CD14-positive monocyte (primary cell): ENCODE results near the gene TPSG1. TPM values are rescaled to one million over a fixed set of nuclear protein-coding genes. Genes with fewer than 3 reads are reported as not detected.

Experiments
- DNase-seq, 3 donors: peaks; one replicate each; pipeline ENCODE4 v3.0.0-alpha.2; 2011 to 2022
- H2AFZ ChIP-seq: 2 replicates; pipeline ENCODE4 v1.6.0; 2012; ENCODE audit warnings: mild to moderate bottlenecking, low read depth, low read length, inconsistent platforms; ENCODE audit not compliant: insufficient read depth, poor library complexity, severe bottlenecking
- H3K27ac ChIP-seq, 2 donors: 1 replicate in 1 of 2; 2 replicates in 1 of 2; pipeline ENCODE4 v1.5.1; 2012 to 2013; ENCODE audit warnings: low read length in 2 of 2, control low read depth in 1 of 2, inconsistent platforms in 1 of 2, low read depth in 1 of 2, mild to moderate bottlenecking in 1 of 2
- H3K27me3 ChIP-seq, 2 donors: one replicate each; pipeline versions ENCODE4 v1.6.0 to v1.6.1; 2011 to 2013; ENCODE audit warnings: low read length in 2 of 2; ENCODE audit not compliant: control insufficient read depth in 2 of 2, insufficient read depth in 2 of 2
- H3K36me3 ChIP-seq, 2 donors: replicated peaks in 1 of 2; 1 replicate in 1 of 2; 2 replicates in 1 of 2; pipeline versions ENCODE4 v1.5.1 to v1.6.1; 2012 to 2013; ENCODE audit warnings: low read length in 2 of 2, control low read depth in 1 of 2, inconsistent platforms in 1 of 2, mild to moderate bottlenecking in 1 of 2; ENCODE audit not compliant: insufficient read depth in 2 of 2, control insufficient read depth in 1 of 2
- H3K4me1 ChIP-seq, 2 donors: 1 replicate in 1 of 2; 2 replicates in 1 of 2; pipeline versions ENCODE4 v1.5.1 to v1.6.1; 2012 to 2013; ENCODE audit warnings: low read length in 2 of 2, control low read depth in 1 of 2, inconsistent platforms in 1 of 2, mild to moderate bottlenecking in 1 of 2, moderate library complexity in 1 of 2; ENCODE audit not compliant: insufficient read depth in 2 of 2, control insufficient read depth in 1 of 2
- H3K4me2 ChIP-seq: replicated peaks from 2 replicates; pipeline ENCODE3; 2012; ENCODE audit warnings: low read length, moderate library complexity, mild to moderate bottlenecking; ENCODE audit not compliant: poor library complexity, severe bottlenecking; ENCODE audit errors: extremely low read depth
- H3K4me3 ChIP-seq, 3 experiments: fragments of 200-600 bp in 1 of 3; sonication (generic) in 1 of 3; replicated peaks in 1 of 3; 1 replicate in 2 of 3; 2 replicates in 1 of 3; pipeline ENCODE4 v1.5.1; 2011 to 2013; ENCODE audit warnings: low read length in 3 of 3, mild to moderate bottlenecking in 3 of 3, control low read depth in 2 of 3, low read depth in 2 of 3, inconsistent platforms in 1 of 3, moderate library complexity in 1 of 3
- H3K79me2 ChIP-seq: 2 replicates; pipeline ENCODE4 v1.6.0; 2012; ENCODE audit warnings: mild to moderate bottlenecking, control low read depth, inconsistent platforms, low read length, moderate library complexity; ENCODE audit not compliant: insufficient read depth
- H3K9ac ChIP-seq: 2 replicates; pipeline ENCODE4 v1.6.0; 2017; ENCODE audit warnings: low read length, mild to moderate bottlenecking; ENCODE audit not compliant: insufficient read depth, poor library complexity, severe bottlenecking
- H3K9me3 ChIP-seq, 2 donors: replicated peaks in 1 of 2; 1 replicate in 1 of 2; 2 replicates in 1 of 2; pipeline versions ENCODE4 v1.5.1 to v1.6.1; 2012 to 2013; ENCODE audit warnings: low read length in 2 of 2, control low read depth in 1 of 2; ENCODE audit not compliant: control insufficient read depth in 1 of 2, insufficient read depth in 1 of 2
- H4K20me1 ChIP-seq: 2 replicates; pipeline ENCODE4 v1.6.0; 2012; ENCODE audit warnings: mild to moderate bottlenecking, low read length, control low read depth, moderate library complexity; ENCODE audit not compliant: insufficient read depth
- H3K27ac Mint-ChIP-seq, 7 donors: one replicate each; pipeline ENCODE4 v1.8.0; 2020; ENCODE audit warnings: mild to moderate bottlenecking in 7 of 7, mixed read lengths in 7 of 7, moderate library complexity in 6 of 7, inconsistent platforms in 2 of 7
- H3K27me3 Mint-ChIP-seq, 3 donors: one replicate each; pipeline ENCODE4 v1.8.0; 2021 to 2022; ENCODE audit warnings: low read depth in 3 of 3, mild to moderate bottlenecking in 3 of 3, mixed read lengths in 3 of 3, moderate library complexity in 3 of 3, inconsistent platforms in 1 of 3
- H3K36me3 Mint-ChIP-seq, 2 donors: one replicate each; pipeline ENCODE4 v1.8.0; 2020; ENCODE audit warnings: mixed read lengths in 2 of 2, inconsistent platforms in 1 of 2, mild to moderate bottlenecking in 1 of 2
- H3K4me1 Mint-ChIP-seq: one replicate; pipeline ENCODE4 v1.8.0; 2020; ENCODE audit warnings: mild to moderate bottlenecking, mixed read lengths
- H3K4me3 Mint-ChIP-seq, 2 donors: one replicate each; pipeline ENCODE4 v1.8.0; 2020; ENCODE audit warnings: mild to moderate bottlenecking in 2 of 2, mixed read lengths in 2 of 2, moderate library complexity in 1 of 2
- H3K9me3 Mint-ChIP-seq, 7 donors: one replicate each; pipeline ENCODE4 v1.8.0; 2020 to 2022; ENCODE audit warnings: mixed read lengths in 7 of 7, mild to moderate bottlenecking in 6 of 7, moderate library complexity in 6 of 7, inconsistent platforms in 2 of 7
- WGBS: methylation state at CpG from one replicate; pipeline ENCODE4 v1.1.5; 2013; ENCODE audit warnings: missing lambda C conversion rate; ENCODE audit not compliant: insufficient coverage; 5-methylcytosine and 5-hydroxymethylcytosine counted together
- intact Hi-C, 2 donors: fragments of 100-400 bp; cut with micrococcal nuclease; formaldehyde crosslinking; loops; one replicate each; pipeline versions ENCODE4 v1.15.0 to v1.15.1; 2023
- polyA plus RNA-seq, 3 donors: library from polyadenylated mRNA; depleted of rRNA in 1 of 3; unstranded in 2 of 3; stranded (reverse) in 1 of 3; fragments of 300-500 nt in 2 of 3; fragments of >200 nt in 1 of 3; fragmentation: Illumina TruSeq in 2 of 3; gene quantifications; 1 replicate in 2 of 3; 2 replicates in 1 of 3; pipeline ENCODE4 v1.2.3, GENCODE V29; 2012 to 2021
- TF ChIP-seq, protein P1 (sequence below): fragments of 200-600 bp; IDR thresholded peaks from one replicate; pipeline ENCODE4 v1.8.0; 2022; ENCODE audit warnings: antibody characterized with exemption, mild to moderate bottlenecking

The TPSG1 gene
- polyA plus RNA-seq, 3 donors = not detected

DNA sequence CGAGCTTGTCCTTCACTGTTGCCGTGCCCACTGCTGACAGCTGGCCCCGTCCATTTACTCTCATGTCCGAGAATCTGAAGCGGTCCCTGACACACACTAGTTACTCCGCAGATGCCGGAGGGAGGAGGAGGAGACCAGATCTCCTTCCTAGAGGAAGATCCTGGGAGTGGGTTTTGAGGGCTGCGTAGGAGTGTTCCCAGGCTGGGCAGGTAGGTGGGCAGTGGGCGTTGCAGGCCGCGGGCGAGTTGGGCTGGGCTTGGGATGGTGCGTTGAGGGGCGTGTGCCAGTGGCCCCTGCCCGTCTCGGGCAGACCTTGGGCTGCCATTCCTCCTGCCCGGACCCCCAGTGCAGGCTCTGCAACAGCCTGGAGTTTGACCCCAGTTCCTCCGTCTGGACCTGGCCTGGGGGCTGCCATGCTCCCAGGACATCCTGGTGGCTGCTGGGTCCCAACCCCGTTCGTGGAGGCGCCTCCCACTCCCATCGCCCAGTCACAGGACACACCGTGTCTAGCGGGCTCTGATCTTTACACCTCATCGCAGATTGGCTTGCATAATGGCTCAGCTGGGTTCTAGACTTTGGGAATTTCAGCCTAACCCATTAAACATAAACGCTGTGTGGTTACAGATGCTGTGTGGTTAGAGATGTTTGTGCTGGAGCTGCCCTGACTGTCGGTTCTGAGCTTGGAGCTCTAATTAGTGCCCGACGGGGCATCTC is 49.3 kb downstream of the TPSG1 start:
- H3K4me1 Mint-ChIP-seq = no peaks in the 10 kb centered on the region
- H3K27ac Mint-ChIP-seq = no peak overlapping the region
- Histone ChIP-seq H3K9me3 (no peaks in the 10 kb centered on the region), H3K4me1 (no peaks in the 10 kb centered on the region), H2AFZ (no peak overlapping the region), H4K20me1 (no peaks in the 10 kb centered on the region), H3K9ac (no peak overlapping the region), H3K79me2 (no peaks in the 10 kb centered on the region), H3K4me2 (no peak overlapping the region), H3K36me3 (no peaks in the 10 kb centered on the region), H3K4me3 (no peak overlapping the region), H3K27ac (no peak overlapping the region), H3K27me3 (no peaks in the 10 kb centered on the region)
- intact Hi-C loops = no loop called here
- TF ChIP-seq, protein P1, sequence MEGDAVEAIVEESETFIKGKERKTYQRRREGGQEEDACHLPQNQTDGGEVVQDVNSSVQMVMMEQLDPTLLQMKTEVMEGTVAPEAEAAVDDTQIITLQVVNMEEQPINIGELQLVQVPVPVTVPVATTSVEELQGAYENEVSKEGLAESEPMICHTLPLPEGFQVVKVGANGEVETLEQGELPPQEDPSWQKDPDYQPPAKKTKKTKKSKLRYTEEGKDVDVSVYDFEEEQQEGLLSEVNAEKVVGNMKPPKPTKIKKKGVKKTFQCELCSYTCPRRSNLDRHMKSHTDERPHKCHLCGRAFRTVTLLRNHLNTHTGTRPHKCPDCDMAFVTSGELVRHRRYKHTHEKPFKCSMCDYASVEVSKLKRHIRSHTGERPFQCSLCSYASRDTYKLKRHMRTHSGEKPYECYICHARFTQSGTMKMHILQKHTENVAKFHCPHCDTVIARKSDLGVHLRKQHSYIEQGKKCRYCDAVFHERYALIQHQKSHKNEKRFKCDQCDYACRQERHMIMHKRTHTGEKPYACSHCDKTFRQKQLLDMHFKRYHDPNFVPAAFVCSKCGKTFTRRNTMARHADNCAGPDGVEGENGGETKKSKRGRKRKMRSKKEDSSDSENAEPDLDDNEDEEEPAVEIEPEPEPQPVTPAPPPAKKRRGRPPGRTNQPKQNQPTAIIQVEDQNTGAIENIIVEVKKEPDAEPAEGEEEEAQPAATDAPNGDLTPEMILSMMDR = no peak
- peaks cover 0 to 3% (median 2%) of the 10 kb centered on the region in 3 donors for H3K27me3 Mint-ChIP-seq
- H3K9me3 Mint-ChIP-seq = no peaks in the 10 kb centered on the region
- WGBS = 90% methylated on average over 18 of the region's 29 CpGs
- DNase-seq = no peak
- no peaks in the 10 kb centered on the region for H3K36me3 Mint-ChIP-seq
- H3K4me3 Mint-ChIP-seq = no peak overlapping the region

DNA sequence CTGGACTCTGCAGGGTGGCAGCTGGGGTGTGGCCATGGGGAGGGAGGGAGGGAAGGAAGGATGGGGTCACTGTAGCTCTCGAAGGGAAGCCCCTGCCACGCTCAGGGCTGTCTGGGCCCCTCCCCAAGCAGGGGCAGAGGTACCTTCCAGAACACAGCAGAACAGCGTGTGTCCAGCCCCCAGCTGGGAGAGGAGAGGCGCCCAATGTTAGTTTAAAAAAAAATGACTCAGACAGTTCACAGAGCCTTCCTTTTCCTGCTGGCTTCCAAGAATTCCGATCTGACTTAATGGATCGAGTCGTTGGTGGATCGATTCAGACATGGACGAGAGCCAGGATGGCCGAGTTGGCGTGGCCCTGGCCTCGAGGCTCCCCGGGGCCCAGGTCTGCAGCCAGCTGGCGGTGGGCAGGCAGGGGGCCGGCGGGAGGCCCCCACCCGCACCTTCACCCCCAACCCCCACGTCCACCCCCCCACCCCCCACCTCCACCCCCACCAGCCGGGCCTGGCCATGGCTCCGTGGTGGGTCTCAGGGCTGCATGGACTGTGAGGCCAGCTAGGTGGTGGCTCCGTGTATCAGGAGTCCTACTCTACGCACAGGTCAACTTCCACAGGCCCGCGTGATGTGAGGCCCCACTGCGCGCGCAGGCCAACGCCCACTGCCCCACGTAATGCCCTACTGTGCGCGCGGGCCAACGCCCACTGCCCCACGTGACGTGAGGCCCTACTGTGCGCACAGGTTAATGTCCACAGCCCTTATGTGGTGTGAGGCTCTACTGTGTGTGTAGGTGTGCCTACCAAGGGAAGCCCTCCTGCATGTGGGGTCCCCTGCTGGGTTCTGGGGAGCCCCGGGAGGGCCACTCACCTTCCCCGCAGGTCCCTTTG is 50.4 kb downstream of the TPSG1 start:
- H3K4me2 ChIP-seq = no peak overlapping the region

More for the DNA sequence above, 50.4 kb downstream of the TPSG1 start:
- no peaks in the 10 kb centered on the region for H3K36me3 ChIP-seq
- no peaks in the 10 kb centered on the region for H4K20me1 ChIP-seq
- H3K9ac ChIP-seq = no peak overlapping the region
- peaks cover 0 to 4% (median 2%) of the 10 kb centered on the region in 3 donors for H3K27me3 Mint-ChIP-seq
- H3K27me3 ChIP-seq = no peaks in the 10 kb centered on the region
- peaks cover 0 to 1% (median 0%) of the 10 kb centered on the region in 7 donors for H3K9me3 Mint-ChIP-seq
- intact Hi-C loops = no loop called here
- H3K4me1 ChIP-seq = no peaks in the 10 kb centered on the region
- no peak overlapping the region for H3K27ac ChIP-seq
- WGBS = 81% methylated on average over 20 of the region's 38 CpGs
- H3K4me1 Mint-ChIP-seq = no peaks in the 10 kb centered on the region
- no peak for DNase-seq
- no peaks in the 10 kb centered on the region for H3K36me3 Mint-ChIP-seq
- no peak overlapping the region for H3K4me3 ChIP-seq
- H3K9me3 ChIP-seq = no peaks in the 10 kb centered on the region
- no peak overlapping the region for H3K27ac Mint-ChIP-seq
- no peak overlapping the region for H3K4me3 Mint-ChIP-seq
- no peak overlapping the region for H2AFZ ChIP-seq
- H3K79me2 ChIP-seq = no peaks in the 10 kb centered on the region
- TF ChIP-seq, protein P1 = no peak
